Activated CD8-positive, alpha-beta memory T cell treated with anti-CD3 and anti-CD28 coated beads, Interleukin-2, amount 50 U/mL, for 1 hour (primary cell): Measurements from ENCODE around the gene PEG3.

Experiments
- DNase-seq: peaks from one replicate; pipeline ENCODE4 v3.0.0-alpha.2; 2020; ENCODE audit errors: extremely low read depth

Gene PEG3

DNA sequence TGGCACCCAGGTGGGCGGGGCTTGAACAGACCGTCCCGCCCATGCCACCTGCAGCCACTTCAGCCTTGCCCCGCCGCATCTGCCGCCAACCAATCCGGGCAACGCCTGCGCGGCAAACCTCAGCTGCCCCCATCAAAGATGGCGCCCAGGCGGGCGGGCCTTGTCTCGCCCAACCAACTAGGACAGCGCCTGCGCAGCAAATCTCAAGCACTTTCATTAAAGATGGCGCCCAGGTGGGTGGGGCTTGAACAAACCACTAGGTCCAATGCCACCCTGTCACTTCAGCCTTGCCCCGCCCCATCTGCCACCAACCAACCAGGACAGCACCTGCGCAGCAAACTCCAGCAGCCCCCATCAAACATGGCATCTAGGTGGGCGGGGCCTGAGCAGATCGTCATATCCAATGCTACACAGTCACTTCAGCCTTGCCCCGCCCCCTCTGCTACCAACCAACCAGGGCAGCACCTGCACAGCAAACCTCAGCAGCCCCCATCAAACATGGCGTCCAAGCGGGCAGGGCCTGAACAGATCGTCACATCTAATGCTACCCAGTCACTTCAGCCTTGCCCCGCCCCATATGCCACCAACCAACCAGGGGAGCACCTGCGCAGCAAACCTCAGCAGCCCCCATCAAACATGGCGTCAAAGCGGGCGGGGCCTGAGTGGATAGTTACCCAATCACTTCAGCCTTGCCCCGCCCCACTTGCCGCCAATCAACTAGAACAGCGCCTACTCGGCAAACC is 1.4 kb downstream of the PEG3 start:
- no peak for DNase-seq

DNA sequence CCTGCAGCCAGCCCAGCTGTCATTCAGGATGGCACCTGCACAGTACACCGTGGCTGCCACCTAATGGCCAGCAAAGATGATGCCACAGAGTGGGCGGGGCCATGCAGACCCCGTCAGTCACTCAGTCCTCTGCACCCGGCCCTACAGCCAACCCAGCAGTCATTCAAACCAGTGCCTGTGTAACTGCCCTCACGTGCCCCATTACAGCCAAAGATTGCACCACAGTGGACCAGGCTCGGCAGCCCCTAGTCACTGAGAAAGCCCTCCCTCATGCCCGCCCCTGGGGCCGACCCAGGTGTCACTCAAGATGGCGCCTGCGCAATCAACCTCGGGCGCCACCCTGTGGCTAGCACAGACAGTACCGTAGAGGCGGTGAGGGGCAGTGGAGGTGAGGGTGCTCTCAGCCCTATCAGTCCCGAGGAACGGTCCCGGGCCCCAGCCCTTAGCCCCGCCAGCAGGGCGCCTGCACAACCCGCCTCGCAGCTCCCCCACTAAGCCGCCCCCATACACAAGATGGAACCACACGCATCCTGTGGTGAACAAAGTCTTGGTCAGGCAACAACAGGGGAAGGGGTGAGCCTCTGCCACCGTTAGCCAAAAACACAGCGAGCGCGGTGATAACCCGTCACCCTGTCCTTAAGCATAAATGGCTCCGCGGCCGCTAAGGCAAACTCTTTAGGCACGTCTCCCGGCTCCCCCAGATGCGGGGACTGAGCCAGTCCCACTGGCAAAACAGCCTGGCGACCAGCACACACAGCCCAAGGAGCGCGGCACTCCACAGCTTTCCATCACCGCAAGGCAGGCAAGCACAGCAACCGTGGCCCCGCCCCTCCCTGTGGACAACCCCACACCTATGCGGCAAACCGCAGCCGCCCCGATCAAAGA is 2.3 kb downstream of the PEG3 start:
- DNase-seq = no peak

DNA sequence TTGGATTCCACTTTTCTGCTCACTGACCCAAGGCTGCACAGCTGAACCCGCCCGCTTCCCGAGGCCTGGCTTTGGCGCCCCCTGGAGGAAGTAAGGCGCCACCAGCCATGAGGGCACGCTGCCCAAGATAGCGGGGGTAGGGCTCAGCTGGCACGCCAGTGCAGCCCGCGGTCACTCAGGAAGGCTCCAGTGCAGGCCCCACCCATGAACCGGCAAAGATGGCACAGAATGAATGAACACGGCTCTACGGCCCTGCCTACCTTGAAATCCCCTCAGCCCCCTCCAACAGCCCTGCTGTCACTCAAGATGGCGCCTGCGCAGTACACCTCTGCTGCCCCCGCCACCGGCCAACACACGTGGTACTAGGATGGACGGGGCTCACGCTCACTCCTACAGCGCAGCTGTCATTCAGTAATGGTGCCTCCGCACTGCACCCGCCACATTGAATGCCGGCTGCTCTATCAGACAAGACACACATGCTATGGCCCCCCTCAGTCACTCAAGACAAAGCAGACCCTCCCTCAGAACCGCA is 3.0 kb downstream of the PEG3 start:
- DNase-seq = no peak

DNA sequence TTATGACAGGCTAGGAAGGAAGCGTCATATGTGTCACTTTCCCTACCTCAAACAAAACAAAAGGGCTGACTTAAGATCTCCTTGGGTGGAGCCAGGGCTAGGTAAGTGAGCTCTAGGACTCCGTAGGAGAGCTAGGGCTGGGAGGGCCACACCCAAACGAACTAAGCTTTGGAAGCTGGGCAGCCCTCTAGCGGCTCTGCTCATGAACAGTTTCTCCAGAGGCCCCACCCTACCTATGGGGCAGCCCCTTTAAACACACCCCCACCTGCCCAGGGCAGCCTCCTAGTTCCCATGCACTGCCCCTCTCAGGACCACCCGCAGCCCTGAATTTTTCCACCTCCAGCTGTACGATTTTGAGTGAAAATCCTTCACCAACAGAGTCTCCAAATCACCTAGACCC is 3.5 kb downstream of the PEG3 start:
- no peak for DNase-seq

DNA sequence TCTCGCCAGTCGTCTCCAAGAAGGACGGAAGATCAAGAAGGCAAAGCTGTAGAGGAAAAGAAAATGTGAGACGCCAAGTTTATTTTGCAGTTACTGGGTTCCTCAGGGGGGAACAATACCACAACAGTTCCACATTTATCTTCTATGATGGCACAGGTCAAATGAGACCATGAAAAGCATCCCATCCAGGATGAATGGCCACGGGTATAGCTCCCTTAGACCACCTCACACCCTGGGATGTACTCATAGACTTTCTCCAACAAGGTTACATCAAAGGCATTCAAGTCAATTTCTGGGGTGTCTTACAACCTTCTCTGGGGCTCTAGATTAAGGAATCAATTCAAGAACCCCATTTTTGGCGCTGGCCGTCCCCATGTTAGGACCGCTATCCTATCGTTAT is 4.5 kb downstream of the PEG3 start:
- no peak for DNase-seq

DNA sequence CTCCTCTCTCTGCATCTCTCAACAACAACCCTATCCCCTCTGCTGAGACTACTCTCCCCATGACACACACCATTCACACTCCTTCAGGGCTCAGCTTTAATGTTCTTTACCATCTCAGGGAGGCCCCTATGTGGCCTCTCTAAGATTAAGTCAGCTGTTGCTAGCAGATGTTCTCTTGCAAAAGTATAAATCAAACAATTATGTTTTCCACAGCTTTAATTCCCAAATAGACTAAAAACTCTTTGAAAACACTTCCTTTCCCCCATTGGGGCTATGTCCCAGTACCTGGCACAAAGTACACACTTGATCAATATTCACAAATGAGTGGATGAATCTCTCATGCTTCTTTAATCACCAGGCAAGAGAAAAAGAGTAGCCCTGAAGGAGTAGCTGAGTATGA is 5.1 kb downstream of the PEG3 start:
- no peak for DNase-seq

DNA sequence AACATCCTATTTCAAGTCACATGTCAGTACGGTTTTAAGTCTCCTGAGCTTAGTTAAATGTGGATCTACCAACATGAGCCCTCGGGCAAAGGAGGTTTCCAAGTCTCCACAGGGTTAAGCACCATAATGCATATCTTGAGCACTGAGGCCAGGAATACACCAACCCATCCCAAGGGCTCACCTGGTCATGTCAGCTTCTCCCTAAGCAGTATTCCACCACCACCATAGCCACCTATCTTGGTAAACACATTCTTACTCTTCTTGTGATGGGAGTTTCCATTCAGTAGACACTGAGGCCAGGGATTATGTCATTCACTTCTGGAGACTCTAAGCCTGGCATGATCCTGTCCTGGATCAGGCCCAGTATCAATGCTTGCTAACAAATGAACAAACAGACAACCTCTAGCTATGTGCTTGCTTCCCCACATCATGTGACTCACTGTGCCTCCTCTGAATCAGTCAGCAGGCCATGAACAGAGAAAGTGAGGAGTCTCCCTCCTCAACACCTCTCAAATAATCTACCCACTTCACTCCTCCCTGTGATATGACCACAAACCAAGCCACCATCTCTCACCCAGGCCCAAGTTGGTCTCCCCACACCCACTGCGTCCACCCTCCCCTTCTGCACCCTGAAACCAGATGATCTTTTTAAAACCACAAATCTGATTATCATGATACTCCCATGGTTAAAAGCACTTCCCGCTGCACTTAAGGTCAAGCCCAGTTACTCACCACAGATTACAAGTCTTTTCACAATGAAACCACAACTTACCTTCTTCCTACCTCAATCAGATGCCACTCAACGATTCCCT is 5.8 kb downstream of the PEG3 start:
- no peak for DNase-seq

DNA sequence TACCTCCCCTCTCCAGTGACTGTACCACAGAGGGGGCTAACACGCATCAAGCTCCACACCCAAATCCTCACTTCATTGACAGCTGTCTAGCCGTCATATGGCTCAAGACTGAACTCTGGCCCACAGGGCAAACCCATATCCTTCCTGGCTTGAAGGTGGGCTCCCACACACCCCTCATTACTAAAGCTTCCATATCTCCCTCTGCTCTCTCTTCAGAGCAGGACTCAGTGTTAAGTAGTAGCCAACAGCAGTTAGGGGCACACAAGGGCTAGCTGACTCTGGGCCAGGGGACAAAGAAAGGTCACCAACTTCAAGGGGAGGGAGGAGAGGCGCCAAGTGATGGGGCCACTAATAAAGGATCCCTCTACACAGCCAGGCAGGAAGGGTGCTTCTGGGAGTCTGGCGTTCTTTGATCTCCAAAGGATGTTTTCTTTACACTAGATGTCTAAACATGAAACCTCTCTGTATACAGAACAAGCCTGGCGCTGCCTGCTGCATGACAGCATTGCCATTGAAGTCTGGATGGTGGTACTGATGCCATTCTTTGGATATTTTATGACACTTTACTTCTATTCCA is 8.1 kb downstream of the PEG3 start:
- no peak for DNase-seq

DNA sequence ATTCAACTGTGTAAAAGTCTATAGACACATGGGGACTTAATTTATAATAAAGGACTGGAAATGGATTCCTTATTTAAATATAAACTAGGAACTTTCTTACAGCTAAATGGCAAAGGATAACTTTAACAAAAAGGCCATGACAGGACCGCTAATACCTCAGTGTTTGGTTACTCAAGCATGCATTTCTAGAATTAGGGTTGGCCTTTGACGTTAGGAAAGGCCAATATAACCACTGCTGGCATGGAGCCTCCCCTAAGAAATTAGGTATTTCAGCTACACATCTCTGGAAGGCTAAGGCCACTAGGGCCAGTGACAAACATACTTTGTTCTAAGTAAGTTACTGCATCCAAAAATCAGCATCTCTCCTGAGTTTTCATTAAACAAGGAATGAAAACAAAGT is 9.3 kb downstream of the PEG3 start:
- DNase-seq = no peak

DNA sequence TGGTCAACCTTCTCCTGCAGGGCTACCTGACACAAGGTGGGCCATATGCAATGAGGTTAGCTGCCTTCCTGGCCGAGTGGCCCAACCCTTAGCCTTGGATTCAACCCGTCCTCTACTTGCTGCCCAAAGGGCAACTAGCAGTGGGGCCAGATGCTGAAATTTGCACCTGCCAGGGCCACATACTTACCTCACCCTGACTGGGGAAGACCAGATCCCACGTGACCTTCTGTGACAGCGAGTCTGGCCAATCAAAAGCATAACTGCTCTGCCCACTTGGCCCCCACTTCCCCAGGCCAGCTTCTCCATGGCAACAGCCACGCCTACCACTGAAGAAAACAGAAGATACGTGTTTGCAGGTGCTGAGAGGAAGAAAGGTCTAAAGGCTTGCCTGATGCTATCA is 10.9 kb downstream of the PEG3 start:
- DNase-seq = no peak

DNA sequence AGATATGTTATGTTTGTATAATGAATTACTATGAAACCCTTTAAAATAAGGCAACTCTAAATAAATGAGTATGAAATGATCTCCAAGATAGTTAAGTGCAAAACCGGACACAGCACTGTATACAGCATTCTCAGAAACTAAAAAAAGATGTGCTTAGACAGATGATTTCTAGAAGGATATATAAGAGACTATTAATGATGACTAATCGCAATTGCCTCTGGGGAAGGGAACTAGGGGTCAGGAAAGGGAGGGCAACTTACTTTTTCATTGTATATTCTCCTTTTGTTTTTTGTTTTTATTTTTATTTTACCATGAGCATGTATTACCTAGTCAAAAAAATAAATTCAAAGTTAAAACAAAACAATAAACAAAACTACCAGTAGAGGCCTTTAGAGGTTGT is 12.8 kb downstream of the PEG3 start:
- no peak for DNase-seq

DNA sequence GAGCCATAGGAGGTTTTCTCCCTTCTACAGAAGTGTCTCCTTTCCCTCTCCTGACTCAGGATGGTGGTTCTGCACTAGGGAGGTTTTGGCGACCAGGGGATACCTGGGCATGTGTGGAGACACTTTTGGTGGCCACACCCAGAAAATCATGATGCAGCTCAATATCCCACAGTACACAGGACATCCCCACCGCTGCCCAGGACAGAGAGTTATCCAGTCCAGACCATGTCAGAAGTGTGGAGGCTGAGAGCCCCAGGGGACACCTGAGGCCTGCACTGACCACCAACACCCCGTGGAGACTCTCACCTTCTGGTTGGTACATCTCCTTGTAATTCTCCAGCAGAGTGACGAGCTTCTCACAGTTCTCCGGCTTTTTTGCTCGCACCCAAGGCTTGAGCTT is 16.6 kb downstream of the PEG3 start:
- no peak for DNase-seq

DNA sequence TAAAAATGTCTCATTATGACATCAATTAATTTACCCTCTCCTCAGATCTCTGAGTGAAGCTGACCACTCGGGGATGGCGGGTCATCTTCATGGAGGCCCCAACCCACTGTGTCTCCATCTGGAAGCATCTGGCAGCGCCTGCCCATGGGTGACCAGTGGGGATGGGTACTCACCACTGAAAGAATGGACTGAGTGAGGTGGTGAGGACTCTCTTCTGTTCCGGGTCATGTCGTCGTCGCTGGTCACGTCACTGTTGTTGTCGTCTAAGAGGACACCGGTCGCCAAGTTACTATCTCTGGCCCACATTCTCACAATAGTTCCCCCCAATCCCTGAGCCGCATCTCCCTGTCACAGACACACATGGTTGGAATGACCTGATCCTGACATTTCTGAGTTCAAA is 17.1 kb downstream of the PEG3 start:
- no peak for DNase-seq

DNA sequence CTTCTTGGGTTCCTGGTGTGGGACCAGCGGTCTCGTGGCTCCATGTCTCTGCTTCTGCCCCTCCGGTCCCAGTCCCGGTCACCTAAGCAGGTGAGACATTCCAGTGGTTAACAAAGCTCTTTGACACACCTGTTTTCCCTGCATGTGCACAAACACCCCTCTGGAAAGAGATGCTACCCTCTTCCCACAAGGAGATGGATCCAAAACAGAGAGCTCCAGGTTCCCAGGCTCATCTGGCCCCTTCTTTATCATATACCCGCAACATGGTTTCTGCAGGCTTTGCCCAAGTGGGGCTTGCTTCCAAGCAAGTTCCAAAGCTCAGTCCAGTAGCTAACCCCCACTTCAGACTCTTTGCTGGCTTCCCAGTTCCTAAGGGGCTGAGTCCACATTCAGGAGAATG is 17.8 kb downstream of the PEG3 start:
- no peak for DNase-seq

DNA sequence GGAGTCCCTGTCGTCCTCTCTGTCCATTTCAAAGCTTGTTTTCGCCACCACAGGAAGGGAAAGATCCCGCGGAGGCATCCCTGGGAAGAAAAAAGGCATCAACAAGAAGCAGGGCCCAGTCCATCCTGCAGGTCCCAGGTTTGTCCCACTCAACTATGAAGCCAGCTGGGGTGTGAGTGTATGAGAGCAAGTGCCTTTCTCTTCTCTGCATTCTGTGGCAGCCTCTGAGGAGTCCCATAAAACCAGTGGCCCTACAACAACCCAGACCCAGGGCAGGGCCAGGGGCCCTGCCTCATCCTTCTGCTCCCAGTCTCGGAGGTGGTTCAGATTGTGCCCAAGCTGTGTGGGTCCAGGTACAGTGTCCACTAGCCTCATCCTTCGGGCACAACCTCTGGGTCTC is 18.9 kb downstream of the PEG3 start:
- DNase-seq = no peak

DNA sequence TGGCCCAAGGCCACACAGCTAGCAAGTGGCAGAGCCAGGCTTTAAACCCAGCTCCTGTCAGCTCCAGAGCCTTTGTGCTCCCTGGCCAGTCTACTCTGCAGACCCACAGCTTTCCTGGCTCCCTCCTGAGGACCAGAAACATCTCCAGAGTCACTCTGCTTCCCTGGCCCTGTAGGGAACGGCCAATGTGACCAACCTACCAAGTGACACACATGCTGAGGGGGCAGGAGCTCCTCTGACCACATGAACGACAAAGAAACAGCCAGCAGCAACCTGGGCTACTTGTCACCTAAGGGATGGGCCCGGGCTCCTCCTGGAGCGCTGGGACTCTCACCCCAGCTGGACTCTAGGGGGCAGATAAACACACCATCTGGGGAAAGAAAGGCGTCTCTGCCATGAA is 19.3 kb downstream of the PEG3 start:
- no peak for DNase-seq

DNA sequence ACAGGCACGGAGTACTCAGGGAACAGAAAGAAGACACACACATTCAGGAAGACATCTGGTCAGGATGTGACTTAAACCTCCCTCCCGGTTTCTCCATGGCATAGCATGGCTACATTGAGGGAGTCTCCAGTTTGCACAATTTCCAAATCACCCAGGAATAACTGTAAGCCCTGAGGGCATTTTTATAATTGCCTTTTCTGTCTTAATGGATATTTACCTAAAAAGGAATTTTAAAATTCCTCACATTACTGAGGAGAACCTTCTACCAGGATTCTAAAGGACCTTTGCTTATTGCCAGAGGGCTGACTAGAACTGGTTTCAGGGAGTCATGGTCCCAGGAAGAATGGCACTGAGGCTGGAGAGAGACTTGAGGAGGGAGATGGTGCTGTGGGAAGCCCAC is 21.4 kb downstream of the PEG3 start:
- no peak for DNase-seq

DNA sequence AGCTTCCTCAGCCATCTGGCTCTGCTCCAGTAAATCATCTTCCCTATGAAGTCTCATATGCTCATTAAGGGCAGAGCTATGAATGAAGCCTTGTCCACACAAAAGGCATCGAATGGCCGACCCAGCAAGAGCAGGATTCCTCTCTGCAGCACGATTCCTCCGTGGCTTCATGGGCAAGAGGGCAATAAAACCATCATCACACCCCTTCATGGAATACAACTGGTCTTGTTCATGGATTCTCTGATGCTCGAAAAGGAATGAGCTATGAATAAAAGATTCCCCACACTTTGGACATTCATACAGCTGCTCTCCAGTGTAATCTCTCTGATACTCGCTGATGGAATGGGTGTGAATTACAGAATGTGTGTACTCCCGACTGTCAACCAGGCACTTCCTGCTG is 25.9 kb downstream of the PEG3 start:
- no peak for DNase-seq

DNA sequence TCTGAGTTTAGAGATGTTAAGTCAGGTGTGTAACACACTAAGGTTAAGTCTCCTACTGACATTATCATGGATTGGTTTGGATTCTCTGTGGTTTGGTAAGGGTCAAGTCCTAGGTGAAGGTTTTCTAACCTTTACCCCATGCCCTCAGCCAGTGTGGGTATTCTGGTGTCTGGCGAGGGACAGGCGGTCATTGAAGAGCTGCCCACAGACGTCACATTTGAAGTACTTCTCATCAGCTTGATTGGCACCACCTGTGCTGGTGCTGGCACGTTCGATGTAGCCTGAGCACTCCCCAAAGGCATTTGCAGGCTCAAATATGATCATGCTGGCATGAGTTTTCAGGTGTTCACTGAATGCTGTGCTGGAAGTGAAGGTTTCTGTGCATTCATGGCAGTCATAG is 27.0 kb downstream of the PEG3 start:
- DNase-seq = no peak

DNA sequence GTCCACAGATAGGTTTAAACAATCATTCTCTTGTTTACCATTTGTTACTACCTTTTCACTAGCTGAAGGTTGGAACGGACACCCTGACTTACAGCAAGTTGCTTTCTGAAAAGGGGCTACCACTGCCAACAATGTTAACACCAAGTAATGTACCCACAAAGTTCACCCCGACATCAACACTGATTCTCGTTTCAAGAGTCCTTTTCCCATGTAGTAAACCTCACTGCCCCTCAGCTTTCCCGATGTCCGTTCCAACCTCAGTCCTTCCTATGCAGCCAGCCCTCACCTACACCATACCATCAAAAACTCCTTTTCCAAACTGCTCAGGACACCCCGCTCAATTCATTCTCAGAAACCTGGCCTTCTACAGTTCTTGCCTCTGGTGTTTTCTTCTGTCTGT is 29.0 kb downstream of the PEG3 start:
- DNase-seq = no peak

DNA sequence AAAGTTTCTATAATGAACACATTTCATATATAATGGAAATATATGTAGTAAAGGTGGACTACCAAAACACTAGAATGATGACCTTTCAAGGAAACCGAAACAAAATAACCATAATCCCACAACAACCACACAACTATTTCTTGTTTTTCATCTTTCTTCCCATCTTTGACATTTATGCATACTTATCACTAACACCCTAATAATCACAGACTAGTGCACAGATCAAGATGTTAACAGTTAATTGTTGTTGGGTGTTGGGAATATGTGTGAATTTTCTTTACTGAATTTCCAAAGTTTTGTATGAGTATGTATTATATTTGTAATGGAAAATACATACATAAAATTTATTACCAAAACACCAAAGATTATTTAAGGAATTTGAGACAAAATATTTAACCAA is 30.3 kb downstream of the PEG3 start:
- no peak for DNase-seq
